ENCODE measurements around the gene TTC7B. TPM values are rescaled to one million over a fixed set of nuclear protein-coding genes. Genes with fewer than 3 reads are reported as not detected.

Gene TTC7B
- total RNA-seq, 1 donor from 2014 or later = 55.5 TPM

DNA sequence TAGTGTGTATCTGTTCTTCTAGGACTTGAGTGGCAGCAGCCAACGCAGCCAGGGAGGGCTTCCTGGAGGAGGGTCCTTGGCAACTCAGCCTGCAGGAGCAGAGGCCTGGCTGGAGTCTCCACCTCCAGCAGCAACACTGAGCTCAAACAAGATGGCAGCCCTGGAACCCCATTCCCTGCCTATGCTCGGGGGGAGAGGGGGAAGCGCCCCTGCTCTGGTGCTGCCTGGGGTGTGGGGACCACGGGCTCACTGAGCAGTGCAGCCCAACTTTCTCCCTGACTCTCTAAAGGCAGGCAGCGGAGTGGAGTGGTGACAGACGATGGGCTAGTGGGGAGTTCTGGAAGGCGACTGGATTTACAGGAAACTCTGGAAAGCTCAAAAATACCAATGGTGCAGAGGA lies 258.7 kb downstream of the TTC7B start:
- no peak overlapping the region for H3K27ac ChIP-seq (replicated peaks)
- peaks cover 34% of the 10 kb centered on the region for H3K4me1 ChIP-seq
- no peaks in the 10 kb centered on the region for H3K9me3 ChIP-seq (replicated peaks)
- TF ChIP-seq, protein P1, sequence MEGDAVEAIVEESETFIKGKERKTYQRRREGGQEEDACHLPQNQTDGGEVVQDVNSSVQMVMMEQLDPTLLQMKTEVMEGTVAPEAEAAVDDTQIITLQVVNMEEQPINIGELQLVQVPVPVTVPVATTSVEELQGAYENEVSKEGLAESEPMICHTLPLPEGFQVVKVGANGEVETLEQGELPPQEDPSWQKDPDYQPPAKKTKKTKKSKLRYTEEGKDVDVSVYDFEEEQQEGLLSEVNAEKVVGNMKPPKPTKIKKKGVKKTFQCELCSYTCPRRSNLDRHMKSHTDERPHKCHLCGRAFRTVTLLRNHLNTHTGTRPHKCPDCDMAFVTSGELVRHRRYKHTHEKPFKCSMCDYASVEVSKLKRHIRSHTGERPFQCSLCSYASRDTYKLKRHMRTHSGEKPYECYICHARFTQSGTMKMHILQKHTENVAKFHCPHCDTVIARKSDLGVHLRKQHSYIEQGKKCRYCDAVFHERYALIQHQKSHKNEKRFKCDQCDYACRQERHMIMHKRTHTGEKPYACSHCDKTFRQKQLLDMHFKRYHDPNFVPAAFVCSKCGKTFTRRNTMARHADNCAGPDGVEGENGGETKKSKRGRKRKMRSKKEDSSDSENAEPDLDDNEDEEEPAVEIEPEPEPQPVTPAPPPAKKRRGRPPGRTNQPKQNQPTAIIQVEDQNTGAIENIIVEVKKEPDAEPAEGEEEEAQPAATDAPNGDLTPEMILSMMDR (IDR thresholded peaks at IDR 0.05; ENCODE audit: borderline replicate concordance) = no peak
- DNase-seq = no peak
- intact Hi-C loops (cut with micrococcal nuclease) = no loop called here
- no peak overlapping the region for H3K4me3 ChIP-seq
- H3K27me3 ChIP-seq (ENCODE audit: low read depth) = no peaks in the 10 kb centered on the region
- peaks cover 8% of the 10 kb centered on the region for H3K36me3 ChIP-seq

DNA sequence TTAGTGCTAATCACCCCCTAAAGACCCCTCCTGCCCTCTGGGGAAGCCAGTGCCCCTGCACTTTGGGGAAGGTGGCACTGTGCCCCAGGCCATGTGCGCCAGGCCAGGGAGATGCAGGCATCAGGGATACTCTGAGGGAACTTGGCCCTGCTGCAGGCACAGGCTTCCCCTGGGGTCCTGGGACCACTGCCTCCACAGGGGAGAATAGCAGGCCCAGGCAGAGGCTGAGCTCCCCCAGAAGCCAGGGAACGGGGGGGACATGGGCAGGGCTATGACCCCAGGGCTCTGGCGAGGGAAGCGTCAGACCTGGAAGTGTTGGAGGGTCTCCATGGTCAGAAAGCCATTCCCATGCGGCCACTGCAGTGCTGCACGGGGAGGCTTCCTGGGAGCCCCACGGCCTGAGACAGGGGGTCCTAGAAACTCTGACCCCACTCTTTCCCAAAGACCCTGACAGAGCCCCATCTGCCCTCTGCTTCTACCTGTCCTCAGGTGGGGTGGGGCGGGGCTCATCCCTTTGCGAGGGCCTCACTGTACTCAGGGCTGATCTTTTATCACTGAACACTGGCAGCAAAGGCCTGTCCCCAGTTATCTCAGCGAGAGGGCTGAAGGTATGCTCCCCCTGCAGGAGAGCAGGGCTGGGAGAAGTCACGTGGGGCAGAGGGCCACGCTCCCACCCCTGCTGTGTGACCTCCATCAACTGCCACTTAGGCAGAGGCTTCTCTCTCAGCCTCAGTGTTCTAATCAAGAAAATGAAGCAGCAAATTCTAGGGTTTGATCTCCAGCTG lies 259.4 kb downstream of the TTC7B start:
- peaks cover 8% of the 10 kb centered on the region for H3K36me3 ChIP-seq
- intact Hi-C loops (cut with micrococcal nuclease) = no loop called here
- no peak overlapping the region for H3K4me3 ChIP-seq
- no peaks in the 10 kb centered on the region for H3K27me3 ChIP-seq (ENCODE audit: low read depth)
- TF ChIP-seq, protein P1 (IDR thresholded peaks at IDR 0.05; ENCODE audit: borderline replicate concordance) = no peak
- H3K4me1 ChIP-seq = peaks cover 40% of the 10 kb centered on the region
- no peak for DNase-seq
- H3K27ac ChIP-seq (replicated peaks) = peak overlapping the region; percentile 80
- H3K9me3 ChIP-seq (replicated peaks) = no peaks in the 10 kb centered on the region

DNA sequence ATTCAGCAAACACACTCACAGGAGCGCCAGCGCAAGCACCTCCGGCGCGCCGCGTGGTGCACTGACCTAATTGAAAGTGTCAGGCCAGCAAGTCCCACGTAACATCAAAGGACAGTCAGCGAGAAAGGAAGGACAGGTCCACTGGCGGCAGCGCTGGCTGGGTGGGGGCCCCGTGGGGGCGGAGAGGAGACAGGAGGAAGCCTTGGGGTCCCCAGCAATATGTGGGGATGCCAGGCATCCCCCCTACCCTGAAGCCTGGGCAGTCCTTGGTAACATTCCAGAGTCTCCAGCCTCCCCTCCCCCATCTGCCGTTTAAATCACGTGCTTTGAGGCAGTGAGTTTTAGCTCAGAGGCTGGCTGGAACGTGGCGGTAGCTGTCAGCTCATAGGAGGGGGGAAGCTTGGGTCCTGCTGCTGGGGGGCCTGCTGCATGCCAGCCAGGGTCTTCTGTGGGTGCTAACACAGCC lies 260.2 kb downstream of the TTC7B start:
- peak overlapping the region; percentile 80 for H3K27ac ChIP-seq (replicated peaks)
- H3K36me3 ChIP-seq = peaks cover 5% of the 10 kb centered on the region
- intact Hi-C loops (cut with micrococcal nuclease) = no loop called here

DNA sequence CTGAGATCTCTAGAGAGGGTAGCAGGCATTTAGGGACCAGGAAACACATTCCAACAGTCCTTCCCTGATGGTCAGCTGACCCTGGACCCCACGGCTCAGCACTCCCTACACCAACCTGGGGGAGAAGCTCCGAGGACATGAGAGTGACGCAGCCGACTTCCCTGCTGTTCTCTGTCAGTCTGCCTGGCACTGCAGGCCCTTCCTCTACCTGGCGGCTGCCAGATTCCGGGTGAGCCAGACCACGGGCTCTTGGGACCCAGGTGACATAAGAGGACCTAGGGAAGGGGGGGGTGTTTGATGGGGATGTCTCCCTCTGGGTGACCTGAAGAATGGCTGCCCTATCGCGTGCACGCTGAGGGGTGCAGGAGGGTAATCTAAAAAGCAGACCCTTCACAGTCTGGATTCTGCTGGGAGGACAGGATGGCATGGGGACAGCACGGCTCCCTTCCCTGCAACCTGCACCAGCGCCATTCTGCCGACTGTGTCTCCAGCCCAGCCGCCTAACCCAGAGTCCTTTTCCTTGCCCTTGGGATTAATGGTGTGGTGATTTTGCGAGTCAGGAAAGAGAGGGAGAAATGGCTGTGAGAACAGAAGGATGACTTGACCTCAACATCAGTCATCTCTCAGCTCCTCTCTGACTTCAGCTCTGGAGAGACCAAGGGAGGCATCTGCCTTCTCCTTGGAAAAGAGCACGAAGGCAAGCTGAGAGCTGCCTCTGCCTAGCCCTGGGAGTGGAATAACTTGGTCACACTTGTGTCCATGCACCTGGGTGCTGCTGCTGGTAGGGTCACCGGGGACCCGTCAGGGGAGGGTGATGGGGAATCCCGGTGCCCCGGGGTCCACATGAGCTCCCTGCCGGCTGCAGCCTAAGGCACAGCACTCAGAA lies 260.9 kb downstream of the TTC7B start:
- Histone ChIP-seq H3K9me3 (replicated peaks) (no peaks in the 10 kb centered on the region), H3K27ac (replicated peaks) (peak overlapping the region; percentile 80), H3K4me3 (peak overlapping the region; percentile 39), H3K36me3 (no peaks in the 10 kb centered on the region), H3K4me1 (peaks cover 55% of the 10 kb centered on the region), H3K27me3 (ENCODE audit: low read depth) (no peaks in the 10 kb centered on the region)
- TF ChIP-seq, protein P1 (IDR thresholded peaks at IDR 0.05; ENCODE audit: borderline replicate concordance) = no peak
- no peak for DNase-seq
- intact Hi-C loops (cut with micrococcal nuclease) = no loop called here

More for the DNA sequence above, 260.2 kb downstream of the TTC7B start:
- no peaks in the 10 kb centered on the region for H3K27me3 ChIP-seq (ENCODE audit: low read depth)
- peaks cover 48% of the 10 kb centered on the region for H3K4me1 ChIP-seq
- DNase-seq = peak; percentile 59
- TF ChIP-seq, protein P1 (IDR thresholded peaks at IDR 0.05; ENCODE audit: borderline replicate concordance) = no peak
- peak overlapping the region; percentile 39 for H3K4me3 ChIP-seq
- no peaks in the 10 kb centered on the region for H3K9me3 ChIP-seq (replicated peaks)

DNA sequence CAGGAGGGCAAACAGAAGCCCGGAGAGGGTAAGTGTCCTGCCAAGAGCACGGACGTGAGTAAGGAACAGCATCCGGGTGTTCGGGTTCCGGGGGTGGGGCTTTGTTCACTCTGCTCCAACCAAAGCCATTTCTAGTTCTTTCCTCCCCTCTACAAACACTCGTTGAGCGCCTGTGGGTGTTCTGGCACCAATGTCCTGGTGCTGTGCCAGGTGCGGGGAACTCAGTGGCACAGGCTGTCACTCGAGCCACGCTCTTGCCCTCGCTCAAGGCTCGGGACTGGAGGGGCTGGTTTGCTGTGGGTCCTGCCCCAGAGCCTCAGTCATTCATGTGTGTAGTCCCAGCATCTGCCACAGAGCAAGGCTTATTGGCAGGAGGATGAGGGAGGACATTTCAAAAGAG lies 261.9 kb downstream of the TTC7B start:
- H3K4me3 ChIP-seq = no peak overlapping the region
- DNase-seq = peak; percentile 46
- intact Hi-C loops (cut with micrococcal nuclease) = no loop called here
- TF ChIP-seq, protein P1 (IDR thresholded peaks at IDR 0.05; ENCODE audit: borderline replicate concordance) = no peak
- H3K4me1 ChIP-seq = peaks cover 55% of the 10 kb centered on the region
- H3K27ac ChIP-seq (replicated peaks) = peak overlapping the region; percentile 80
- no peaks in the 10 kb centered on the region for H3K36me3 ChIP-seq
- no peaks in the 10 kb centered on the region for H3K27me3 ChIP-seq (ENCODE audit: low read depth)
- no peaks in the 10 kb centered on the region for H3K9me3 ChIP-seq (replicated peaks)

Measured in left ventricle myocardium inferior (tissue), 1 donor.